H9 (cell line): Measurements from ENCODE around the gene GIT2. TPM values are rescaled to one million over a fixed set of nuclear protein-coding genes. Genes with fewer than 3 reads are reported as not detected.

Source experiments
- DNase-seq: peaks from one replicate; pipeline ENCODE4 v3.0.0-alpha.2; 2017
- H2AFZ ChIP-seq: one replicate; pipeline ENCODE4 v1.6.1; 2013; ENCODE audit warnings: mild to moderate bottlenecking, low read length, control low read depth, moderate library complexity
- H2AK5ac ChIP-seq: 2 replicates; pipeline ENCODE4 v1.6.1; 2013; ENCODE audit warnings: low read length, control low read depth, mixed read lengths; ENCODE audit not compliant: insufficient read length
- H2BK120ac ChIP-seq: one replicate; pipeline ENCODE4 v1.6.1; 2013; ENCODE audit warnings: low read depth, mild to moderate bottlenecking, low read length, control low read depth, inconsistent platforms; ENCODE audit not compliant: poor library complexity, severe bottlenecking
- H2BK12ac ChIP-seq: 2 replicates; pipeline ENCODE4 v1.6.1; 2013; ENCODE audit warnings: low read length, control low read depth, mixed read lengths, low read depth; ENCODE audit not compliant: insufficient read length
- H2BK15ac ChIP-seq: 2 replicates; pipeline ENCODE4 v1.6.1; 2013; ENCODE audit warnings: low read depth, low read length, control low read depth
- H2BK20ac ChIP-seq: one replicate; pipeline ENCODE4 v1.6.1; 2013; ENCODE audit warnings: low read depth, mild to moderate bottlenecking, low read length, control low read depth, inconsistent platforms; ENCODE audit not compliant: poor library complexity, severe bottlenecking
- H2BK5ac ChIP-seq: 2 replicates; pipeline ENCODE4 v1.6.1; 2013; ENCODE audit warnings: low read length, control low read depth, mixed read lengths; ENCODE audit not compliant: insufficient read length
- H3K14ac ChIP-seq: 2 replicates; pipeline ENCODE4 v1.6.1; 2013; ENCODE audit warnings: low read length, control low read depth; ENCODE audit not compliant: insufficient read depth
- H3K18ac ChIP-seq: 2 replicates; pipeline ENCODE4 v1.6.1; 2013; ENCODE audit warnings: low read depth, mild to moderate bottlenecking, mixed read lengths, low read length, control low read depth; ENCODE audit not compliant: insufficient read length
- H3K23ac ChIP-seq: 2 replicates; pipeline ENCODE4 v1.6.1; 2013; ENCODE audit warnings: low read length, control low read depth, mixed read lengths, low read depth; ENCODE audit not compliant: insufficient read length
- H3K23me2 ChIP-seq: 2 replicates; pipeline ENCODE4 v1.6.1; 2013; ENCODE audit warnings: low read depth, mild to moderate bottlenecking, mixed read lengths, low read length, control low read depth; ENCODE audit not compliant: insufficient read length, poor library complexity, severe bottlenecking
- H3K27ac ChIP-seq: 2 replicates; pipeline ENCODE4 v1.5.1; 2013; ENCODE audit warnings: low read length, control low read depth, mixed read lengths, low read depth; ENCODE audit not compliant: insufficient read length
- H3K27me3 ChIP-seq: 2 replicates; pipeline ENCODE4 v1.6.1; 2013; ENCODE audit warnings: low read length, control low read depth, inconsistent platforms; ENCODE audit not compliant: insufficient read depth
- H3K4ac ChIP-seq: 2 replicates; pipeline ENCODE4 v1.6.1; 2013; ENCODE audit warnings: low read depth, mild to moderate bottlenecking, control low read depth, inconsistent platforms, low read length, moderate library complexity
- H3K4me1 ChIP-seq: 2 replicates; pipeline ENCODE4 v1.6.1; 2013; ENCODE audit warnings: low read length, control low read depth, inconsistent platforms; ENCODE audit not compliant: insufficient read depth
- H3K4me2 ChIP-seq: 2 replicates; pipeline ENCODE4 v1.6.1; 2013; ENCODE audit warnings: low read length, control low read depth, mixed read lengths; ENCODE audit not compliant: insufficient read length, insufficient read depth
- H3K56ac ChIP-seq: 2 replicates; pipeline ENCODE4 v1.6.1; 2013; ENCODE audit warnings: low read depth, mild to moderate bottlenecking, mixed read lengths, low read length, control low read depth; ENCODE audit not compliant: insufficient read length
- H3K79me1 ChIP-seq: 2 replicates; pipeline ENCODE4 v1.6.1; 2013; ENCODE audit warnings: low read depth, mild to moderate bottlenecking, moderate library complexity, low read length, control low read depth, inconsistent platforms; ENCODE audit not compliant: insufficient read depth, poor library complexity, severe bottlenecking
- H3K79me2 ChIP-seq: 2 replicates; pipeline ENCODE4 v1.6.1; 2013; ENCODE audit warnings: low read length, control low read depth, inconsistent platforms; ENCODE audit not compliant: insufficient read depth
- H3K9ac ChIP-seq: 2 replicates; pipeline ENCODE4 v1.6.1; 2013; ENCODE audit warnings: low read length, control low read depth, mixed read lengths; ENCODE audit not compliant: insufficient read length; ENCODE audit errors: extremely low read depth
- H3K9me3 ChIP-seq: one replicate; pipeline ENCODE4 v1.6.1; 2013; ENCODE audit warnings: low read depth, low read length, inconsistent platforms; ENCODE audit not compliant: control insufficient read depth
- H3T11ph ChIP-seq: one replicate; pipeline ENCODE4 v1.6.1; 2013; ENCODE audit warnings: mild to moderate bottlenecking, low read length, control low read depth, inconsistent platforms
- H4K20me1 ChIP-seq: one replicate; pipeline ENCODE4 v1.6.1; 2013; ENCODE audit not compliant: control insufficient read depth, insufficient read length, insufficient read depth
- H4K5ac ChIP-seq: 2 replicates; pipeline ENCODE4 v1.6.1; 2013; ENCODE audit warnings: low read depth, mild to moderate bottlenecking, mixed read lengths, low read length, control low read depth; ENCODE audit not compliant: insufficient read length
- H4K8ac ChIP-seq: replicated peaks from 2 replicates; pipeline ENCODE4 v1.6.1; 2013; ENCODE audit warnings: low read length, control low read depth, mixed read lengths, low read depth; ENCODE audit not compliant: insufficient read length
- H4K91ac ChIP-seq: 2 replicates; pipeline ENCODE4 v1.6.1; 2013; ENCODE audit warnings: low read depth, mild to moderate bottlenecking, moderate library complexity, mixed read lengths, low read length, control low read depth; ENCODE audit not compliant: insufficient read length
- H3K27ac Mint-ChIP-seq, 3 experiments: 2 replicates in 2 of 3; 3 replicates in 1 of 3; pipeline ENCODE4 v1.8.0; 2020 to 2021; ENCODE audit warnings: mixed read lengths in 3 of 3, mild to moderate bottlenecking in 1 of 3, moderate library complexity in 1 of 3
- H3K27me3 Mint-ChIP-seq: 2 replicates; pipeline ENCODE4 v1.8.0; 2021; ENCODE audit warnings: low read depth, mild to moderate bottlenecking, moderate library complexity, mixed read lengths
- H3K36me3 Mint-ChIP-seq, 3 experiments: 2 replicates in 2 of 3; 3 replicates in 1 of 3; pipeline ENCODE4 v1.8.0; 2020 to 2021; ENCODE audit warnings: low read depth in 3 of 3, mixed read lengths in 3 of 3; ENCODE audit not compliant: insufficient read depth in 1 of 3
- H3K4me1 Mint-ChIP-seq, 2 experiments: 2 replicates each; pipeline ENCODE4 v1.8.0; 2020; ENCODE audit warnings: mixed read lengths in 2 of 2
- H3K4me3 Mint-ChIP-seq, 2 experiments: 2 replicates in 1 of 2; 3 replicates in 1 of 2; pipeline ENCODE4 v1.8.0; 2020 to 2021; ENCODE audit warnings: mild to moderate bottlenecking in 2 of 2, mixed read lengths in 2 of 2, moderate library complexity in 1 of 2
- H3K9me3 Mint-ChIP-seq, 2 experiments: 2 replicates in 1 of 2; 3 replicates in 1 of 2; pipeline ENCODE4 v1.8.0; 2020; ENCODE audit warnings: mild to moderate bottlenecking in 2 of 2, mixed read lengths in 2 of 2, moderate library complexity in 1 of 2
- CTCF ChIP-seq: fragments of 200-600 bp; sonication (generic); conservative IDR thresholded peaks from 3 replicates; pipeline ENCODE4 v1.8.0; 2021; ENCODE audit warnings: antibody characterized with exemption, mild to moderate bottlenecking
- WGBS: extraction: QIAGEN DNeasy Blood & Tissue Kit; methylation state at CpG from one replicate; pipeline ENCODE4 v1.1.7; 2013; ENCODE audit warnings: missing lambda C conversion rate, low lambda C conversion rate, mixed read lengths; ENCODE audit not compliant: insufficient read length; ENCODE audit errors: extremely low coverage; 5-methylcytosine and 5-hydroxymethylcytosine counted together
- total RNA-seq: library from RNA; stranded (reverse); gene quantifications from 2 replicates; pipeline ENCODE4 v1.2.1, GENCODE V29; 2021

The GIT2 gene
- total RNA-seq, 1 experiment from 2014 or later, result 27.0 TPM

GRCh38 chr12:109961612-109962011 lies 34.6 kb downstream of the GIT2 start:
- no peak overlapping the region for H2BK15ac ChIP-seq
- no peak overlapping the region for H2AFZ ChIP-seq
- no peak overlapping the region for H2BK120ac ChIP-seq
- no peaks in the 10 kb centered on the region for H3K79me2 ChIP-seq
- H3K27me3 Mint-ChIP-seq, result no peaks in the 10 kb centered on the region
- H2BK12ac ChIP-seq, result no peak overlapping the region
- H2BK20ac ChIP-seq, result no peak overlapping the region
- H4K8ac ChIP-seq, result no peak overlapping the region
- H3T11ph ChIP-seq, result no peak overlapping the region
- no peaks in the 10 kb centered on the region for H3K27me3 ChIP-seq
- H3K79me1 ChIP-seq, result no peaks in the 10 kb centered on the region
- H3K4me1 ChIP-seq, result no peaks in the 10 kb centered on the region
- H3K36me3 Mint-ChIP-seq, result peaks cover 7 to 44% (median 22%) of the 10 kb centered on the region in 3 experiments; a peak in 6 of 7 replicates
- no peaks in the 10 kb centered on the region for H3K9me3 Mint-ChIP-seq
- no peak overlapping the region for H3K56ac ChIP-seq
- H4K20me1 ChIP-seq, result no peaks in the 10 kb centered on the region
- H3K18ac ChIP-seq, result no peak overlapping the region
- H3K4me3 Mint-ChIP-seq, result no peak overlapping the region
- no peak overlapping the region for H4K5ac ChIP-seq
- H4K91ac ChIP-seq, result no peak overlapping the region
- H3K4me2 ChIP-seq, result no peak overlapping the region
- no CpG with 5 or more reads among the region's 6 CpGs for WGBS
- H3K27ac Mint-ChIP-seq, result no peak overlapping the region
- no peaks in the 10 kb centered on the region for H3K9me3 ChIP-seq
- H2BK5ac ChIP-seq, result no peak overlapping the region
- no peak overlapping the region for H2AK5ac ChIP-seq
- no peaks in the 10 kb centered on the region for H3K4me1 Mint-ChIP-seq
- DNase-seq, result no peak
- no peaks in the 10 kb centered on the region for H3K23me2 ChIP-seq
- H3K14ac ChIP-seq, result no peak overlapping the region
- H3K27ac ChIP-seq, result no peak overlapping the region
- H3K4ac ChIP-seq, result no peak overlapping the region
- TF ChIP-seq CTCF, result no peak
- H3K9ac ChIP-seq, result no peak overlapping the region
- H3K23ac ChIP-seq, result no peak overlapping the region
